Transverse colon (tissue), 4 donors: ENCODE results near the gene TJP1. TPM values are rescaled to one million over a fixed set of nuclear protein-coding genes. Genes with fewer than 3 reads are reported as not detected.

Experiments used
- DNase-seq: peaks from one replicate; pipeline ENCODE4 v3.0.0-alpha.2; 2019
- H3K27ac ChIP-seq, 4 donors: fragments of 200-600 bp; sonication (generic); 2 replicates each; pipeline ENCODE4 v1.5.1; 2016 to 2018; ENCODE audit warnings: inconsistent platforms in 4 of 4
- H3K27me3 ChIP-seq: fragments of 200-600 bp; sonication (generic); 2 replicates; pipeline ENCODE4 v1.5.1; 2017; ENCODE audit warnings: inconsistent platforms
- H3K36me3 ChIP-seq, 4 donors: fragments of 200-600 bp; sonication (generic); 2 replicates each; pipeline ENCODE4 v1.5.1; 2017 to 2019; ENCODE audit warnings: inconsistent platforms in 4 of 4
- H3K4me1 ChIP-seq, 4 donors: fragments of 200-600 bp; sonication (generic); 2 replicates each; pipeline ENCODE4 v1.5.1; 2017 to 2020; ENCODE audit warnings: inconsistent platforms in 4 of 4
- H3K4me3 ChIP-seq, 4 donors: fragments of 200-600 bp; sonication (generic); 1 replicate in 1 of 4; 2 replicates in 3 of 4; pipeline versions ENCODE4 v1.5.1 to v1.6.1; 2017 to 2019; ENCODE audit warnings: inconsistent platforms in 4 of 4
- H3K9me3 ChIP-seq, 2 donors: fragments of 200-600 bp; sonication (generic); 2 replicates each; pipeline ENCODE4 v1.5.1; 2017 to 2019; ENCODE audit warnings: inconsistent platforms in 2 of 2
- EP300 ChIP-seq: sonication (generic); formaldehyde crosslinking; IDR thresholded peaks from one replicate; pipeline ENCODE4 v1.6.1; 2017; ENCODE audit warnings: antibody characterized with exemption, low read depth
- POLR2A ChIP-seq: fragments of 450-650 bp; IDR thresholded peaks from one replicate; pipeline ENCODE4 v1.6.1; 2016; ENCODE audit warnings: antibody characterized with exemption, mild to moderate bottlenecking, moderate library complexity
- POLR2AphosphoS5 ChIP-seq, 3 donors: sonication (generic); formaldehyde crosslinking; IDR thresholded peaks; one replicate each; pipeline ENCODE4 v1.6.1; 2016; ENCODE audit warnings: antibody characterized with exemption in 3 of 3
- WGBS, 2 donors: methylation state at CpG; one replicate each; pipeline ENCODE4 v1.1.5; 2018; ENCODE audit warnings: low coverage in 1 of 2; 5-methylcytosine and 5-hydroxymethylcytosine counted together
- in situ Hi-C, 4 donors: fragments of 200-750 bp; cut with MboI; loops; one replicate each; pipeline versions ENCODE4 v1.15.0 to v1.15.1; 2017; ENCODE audit warnings: low sequenced_read_pairs in 3 of 4, low pct_ligation_motif_present in 1 of 4, low pct_unique_long_range_greater_than_20kb in 1 of 4
- intact Hi-C: fragments of 100-400 bp; cut with DNase I; formaldehyde crosslinking; loops from one replicate; pipeline ENCODE4 v1.15.1; 2023; ENCODE audit warnings: low total_unique reads
- total RNA-seq, 4 donors: library from RNA; depleted of rRNA; stranded (reverse); fragments of >200 nt; gene quantifications; one replicate each; pipeline ENCODE4 v1.1.0, GENCODE V29; 2016
- TF ChIP-seq, protein P1 (sequence below), 5 experiments: fragments of 200-600 bp in 3 of 5; fragments of 450-650 bp in 2 of 5; sonication (generic) in 3 of 5; IDR thresholded peaks; 1 replicate in 2 of 5; 2 replicates in 3 of 5; pipeline ENCODE4 v1.5.1; 2016 to 2017; ENCODE audit warnings: antibody characterized with exemption in 5 of 5, inconsistent platforms in 3 of 5, mild to moderate bottlenecking in 2 of 5, moderate library complexity in 1 of 5

The TJP1 gene
- total RNA-seq, 4 donors from 2014 or later: 69.9 to 119 (median 93.0) TPM

DNA sequence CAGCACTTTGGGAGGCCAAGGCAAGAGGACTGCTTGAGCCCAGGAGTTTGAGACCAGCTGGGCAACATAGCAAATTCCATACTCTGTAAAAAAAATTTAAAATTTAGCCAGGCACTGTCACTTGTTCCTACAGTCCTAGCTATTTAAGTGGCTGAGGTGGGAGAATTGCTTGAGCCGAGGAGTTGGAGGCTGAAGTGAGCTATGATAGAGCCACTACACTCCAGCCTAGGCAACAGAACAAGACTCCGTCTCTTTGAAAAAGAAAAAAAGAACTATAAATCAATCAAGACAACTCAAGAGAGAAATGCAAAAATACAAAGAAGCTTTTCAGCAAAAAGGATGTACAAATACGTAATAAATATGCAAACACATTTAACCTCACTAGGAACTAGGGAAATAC lies 78.8 kb downstream of the TJP1 start:
- 75 to 88% methylated on average over 1 to 3 of the region's 3 CpGs for WGBS, 2 donors
- peaks cover 0 to 19% (median 7%) of the 10 kb centered on the region in 4 donors for H3K36me3 ChIP-seq

DNA sequence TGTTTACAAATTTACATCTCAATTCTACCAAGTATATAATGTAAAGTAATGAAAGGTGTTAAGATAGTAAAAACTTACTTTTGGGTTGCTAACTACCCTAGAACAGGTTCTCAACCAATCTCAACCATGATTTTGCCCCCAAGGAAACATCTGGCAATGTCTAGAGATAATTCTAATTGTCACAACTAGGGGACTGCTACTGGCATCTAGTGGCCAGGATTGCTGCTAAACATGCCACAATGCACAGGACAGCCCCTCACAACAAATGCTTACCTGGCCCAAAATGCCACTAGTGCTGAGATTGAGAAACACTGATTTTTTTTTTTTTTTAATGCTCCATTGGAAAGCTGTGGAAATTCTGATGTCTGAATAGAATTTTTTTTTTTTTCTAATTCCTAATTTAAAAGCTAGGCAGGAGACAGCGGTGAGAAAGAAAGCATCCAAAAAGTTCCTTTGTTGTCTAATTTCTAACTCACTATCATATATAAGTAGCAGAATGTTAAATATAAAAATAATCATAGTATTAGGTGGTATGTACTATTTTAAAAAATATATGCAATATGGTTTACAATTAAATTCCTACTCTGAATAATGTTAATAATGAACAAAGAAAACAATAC lies 81.5 kb downstream of the TJP1 start:
- Histone ChIP-seq H3K9me3 (no peaks in the 10 kb centered on the region), H3K36me3 (peaks cover 0 to 31% (median 7%) of the 10 kb centered on the region in 4 donors), H3K27me3 (no peaks in the 10 kb centered on the region), H3K27ac (no peak overlapping the region), H3K4me3 (no peak overlapping the region), H3K4me1 (no peaks in the 10 kb centered on the region)
- WGBS, 2 donors: 95 to 100% methylated on average over 1 of the region's 1 CpG
- DNase-seq: no peak
- in situ Hi-C loops: loop anchor here in 1 of 4 donors (10.0 kb wide), 1 partner anchor 184 kb away; no protein-coding TSS in a partner anchor
- TF ChIP-seq, protein P1, sequence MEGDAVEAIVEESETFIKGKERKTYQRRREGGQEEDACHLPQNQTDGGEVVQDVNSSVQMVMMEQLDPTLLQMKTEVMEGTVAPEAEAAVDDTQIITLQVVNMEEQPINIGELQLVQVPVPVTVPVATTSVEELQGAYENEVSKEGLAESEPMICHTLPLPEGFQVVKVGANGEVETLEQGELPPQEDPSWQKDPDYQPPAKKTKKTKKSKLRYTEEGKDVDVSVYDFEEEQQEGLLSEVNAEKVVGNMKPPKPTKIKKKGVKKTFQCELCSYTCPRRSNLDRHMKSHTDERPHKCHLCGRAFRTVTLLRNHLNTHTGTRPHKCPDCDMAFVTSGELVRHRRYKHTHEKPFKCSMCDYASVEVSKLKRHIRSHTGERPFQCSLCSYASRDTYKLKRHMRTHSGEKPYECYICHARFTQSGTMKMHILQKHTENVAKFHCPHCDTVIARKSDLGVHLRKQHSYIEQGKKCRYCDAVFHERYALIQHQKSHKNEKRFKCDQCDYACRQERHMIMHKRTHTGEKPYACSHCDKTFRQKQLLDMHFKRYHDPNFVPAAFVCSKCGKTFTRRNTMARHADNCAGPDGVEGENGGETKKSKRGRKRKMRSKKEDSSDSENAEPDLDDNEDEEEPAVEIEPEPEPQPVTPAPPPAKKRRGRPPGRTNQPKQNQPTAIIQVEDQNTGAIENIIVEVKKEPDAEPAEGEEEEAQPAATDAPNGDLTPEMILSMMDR (IDR thresholded peaks at IDR 0.05): peak in 2 of 5 experiments; percentile 19 to 44
- TF ChIP-seq EP300 (no peak), POLR2AphosphoS5 (IDR thresholded peaks at IDR 0.05) (no peak), POLR2A (no peak)
- intact Hi-C loops: no loop called here

More for the DNA sequence above, 78.8 kb downstream of the TJP1 start:
- no peaks in the 10 kb centered on the region for H3K9me3 ChIP-seq
- H3K4me1 ChIP-seq: no peaks in the 10 kb centered on the region
- no peaks in the 10 kb centered on the region for H3K27me3 ChIP-seq
- intact Hi-C loops (no loop called here), in situ Hi-C loops (loop anchor here in 1 of 4 donors (10.0 kb wide), 1 partner anchor 181 kb away; no protein-coding TSS in a partner anchor)
- H3K4me3 ChIP-seq: no peak overlapping the region
- no peak for TF ChIP-seq POLR2A
- H3K27ac ChIP-seq: no peak overlapping the region
- no peak for DNase-seq

DNA sequence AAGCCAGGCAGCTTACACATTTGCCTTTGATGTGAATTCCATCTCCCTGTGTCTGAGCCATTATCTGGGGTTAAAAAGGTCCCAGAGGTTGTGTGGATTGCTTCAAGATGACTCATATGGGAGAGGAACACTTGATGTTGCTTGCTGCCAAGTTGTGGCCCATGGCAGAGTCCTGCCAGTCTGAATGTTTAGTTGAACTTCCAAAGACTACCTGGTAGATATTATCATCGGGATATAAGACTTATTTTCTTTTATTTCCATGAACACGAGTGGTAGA lies 85.6 kb downstream of the TJP1 start:
- intact Hi-C loops (no loop called here), in situ Hi-C loops (no loop called here)
- H3K4me1 ChIP-seq: no peaks in the 10 kb centered on the region
- H3K4me3 ChIP-seq: no peak overlapping the region
- H3K27me3 ChIP-seq: no peaks in the 10 kb centered on the region
- H3K36me3 ChIP-seq: peaks cover 0 to 34% (median 13%) of the 10 kb centered on the region in 4 donors
- H3K9me3 ChIP-seq: no peaks in the 10 kb centered on the region
- H3K27ac ChIP-seq: no peak overlapping the region
- DNase-seq: no peak
- 76 to 81% methylated on average over 2 of the region's 2 CpGs for WGBS, 2 donors
- no peak for TF ChIP-seq POLR2A

DNA sequence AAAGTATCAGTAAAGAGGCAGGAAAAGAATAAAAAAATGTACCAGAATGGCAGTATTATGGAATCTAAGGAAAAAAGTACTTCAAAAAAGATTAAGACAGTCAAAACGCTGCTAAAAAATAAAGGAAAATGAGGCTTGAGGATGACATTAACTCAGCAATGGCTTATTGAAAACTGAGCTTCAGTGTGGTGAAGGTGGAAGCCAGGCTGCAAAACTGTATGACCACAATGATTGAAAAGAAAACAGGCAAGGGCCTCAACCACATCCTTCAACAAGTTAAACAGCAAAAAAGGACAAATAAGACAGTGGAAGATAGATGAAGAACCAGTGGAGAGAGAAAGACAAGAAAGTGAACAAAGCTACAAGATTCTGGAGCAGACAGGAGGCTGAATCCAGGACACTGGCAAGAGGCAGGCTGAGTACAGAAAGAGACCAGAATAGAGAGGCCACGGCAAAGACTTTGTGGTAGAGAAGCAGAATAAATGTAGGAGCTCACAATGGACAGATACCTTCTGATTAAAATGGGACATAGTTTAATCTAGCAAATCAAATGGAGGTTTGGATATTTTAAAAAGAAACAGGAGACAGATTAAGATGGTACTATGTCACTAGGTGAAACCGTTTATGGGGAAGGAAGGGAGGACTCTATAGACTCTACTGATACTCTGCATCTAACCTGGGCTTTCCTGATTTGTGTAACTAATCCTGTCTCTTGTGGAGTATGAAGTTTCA lies 86.1 kb downstream of the TJP1 start:
- peaks cover 0 to 34% (median 11%) of the 10 kb centered on the region in 4 donors for H3K36me3 ChIP-seq
- TF ChIP-seq POLR2A: no peak
- TF ChIP-seq EP300: no peak
- no peak for TF ChIP-seq POLR2AphosphoS5 (IDR thresholded peaks at IDR 0.05)
- TF ChIP-seq, protein P1 (IDR thresholded peaks at IDR 0.05): no peak
- H3K27ac ChIP-seq: no peak overlapping the region
- intact Hi-C loops: no loop called here
- H3K4me3 ChIP-seq: no peak overlapping the region
- H3K9me3 ChIP-seq: no peaks in the 10 kb centered on the region
- no peaks in the 10 kb centered on the region for H3K4me1 ChIP-seq
- H3K27me3 ChIP-seq: no peaks in the 10 kb centered on the region
- 50 to 66% methylated on average over 3 of the region's 3 CpGs for WGBS, 2 donors
- in situ Hi-C loops: no loop called here
- no peak for DNase-seq

DNA sequence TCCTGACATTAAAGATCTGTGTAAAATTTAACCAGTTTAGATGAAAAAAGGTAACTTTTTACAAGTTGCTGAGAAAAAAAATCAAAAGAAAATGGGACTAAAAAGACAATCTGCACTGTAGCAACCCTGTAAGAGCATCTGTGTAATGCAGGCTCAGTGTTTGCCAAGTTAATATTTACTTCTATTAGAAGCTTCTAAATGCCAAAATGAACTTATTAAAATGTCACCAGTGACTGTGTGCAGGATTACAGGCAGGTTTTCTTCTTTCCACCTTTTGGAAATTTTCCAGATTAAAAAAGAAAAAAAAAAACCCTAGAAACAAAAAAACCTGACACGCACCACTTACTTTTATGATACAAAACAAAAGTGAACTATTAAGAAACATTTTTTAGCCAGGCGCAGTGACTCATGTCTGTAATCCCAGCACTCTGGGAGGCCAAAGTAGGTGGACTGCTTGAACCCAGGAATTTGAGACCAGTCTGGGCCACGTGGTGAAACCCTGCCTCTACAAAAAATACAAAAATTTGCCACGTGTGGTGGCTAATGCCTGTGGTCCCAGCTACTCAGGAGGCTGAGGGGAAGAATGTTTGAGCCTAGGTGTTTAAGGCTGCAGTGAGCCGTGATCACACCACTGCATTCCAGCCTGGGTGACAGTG lies 87.2 kb downstream of the TJP1 start:
- Histone ChIP-seq H3K27me3 (no peaks in the 10 kb centered on the region), H3K9me3 (no peaks in the 10 kb centered on the region), H3K36me3 (peaks cover 0 to 29% (median 10%) of the 10 kb centered on the region in 4 donors), H3K4me1 (no peaks in the 10 kb centered on the region), H3K4me3 (no peak overlapping the region), H3K27ac (peak overlapping the region in 1 of 4 donors; percentile 20)
- TF ChIP-seq POLR2AphosphoS5 (IDR thresholded peaks at IDR 0.05) (peak in 1 of 3 donors; percentile 70), POLR2A (no peak)
- in situ Hi-C loops (no loop called here), intact Hi-C loops (no loop called here)
- 69 to 74% methylated on average over 2 to 5 of the region's 5 CpGs for WGBS, 2 donors
- DNase-seq: no peak
